K562 (cell line): ENCODE measurements around the gene SLC30A1. TPM values are rescaled to one million over a fixed set of nuclear protein-coding genes. Genes with fewer than 3 reads are reported as not detected.

ENCODE experiments used
- BRCA1 ChIP-seq, 2 experiments: fragments of 450-650 bp in 1 of 2; sonication (generic) in 1 of 2; formaldehyde crosslinking in 1 of 2; IDR thresholded peaks; 2 replicates each; pipeline versions ENCODE4 v1.5.0 to v1.6.1; 2017 to 2020; ENCODE audit warnings: mild to moderate bottlenecking in 1 of 2, missing genetic modification reagents in 1 of 2
- CBX3 ChIP-seq, 2 experiments: IDR thresholded peaks; 1 replicate in 1 of 2; 2 replicates in 1 of 2; pipeline ENCODE4 v1.6.1; 2012; ENCODE audit warnings: inconsistent platforms in 2 of 2, low read length in 2 of 2, borderline replicate concordance in 1 of 2, control low read depth in 1 of 2
- CCNT2 ChIP-seq: IDR thresholded peaks from 2 replicates; pipeline ENCODE4 v1.6.1; 2011; ENCODE audit warnings: borderline replicate concordance, low read depth, mild to moderate bottlenecking, moderate library complexity, mixed read lengths, low read length; ENCODE audit not compliant: insufficient read length; ENCODE audit errors: extremely low read depth
- EP400 ChIP-seq: fragments of 450-650 bp; IDR thresholded peaks from 2 replicates; pipeline ENCODE4 v1.6.1; 2017; ENCODE audit warnings: antibody characterized with exemption, mild to moderate bottlenecking, moderate library complexity
- FOXO4 ChIP-seq: fragments of 450-650 bp; formaldehyde crosslinking; IDR thresholded peaks from 2 replicates; pipeline ENCODE4 v1.4.0; 2020; ENCODE audit warnings: mild to moderate bottlenecking, moderate library complexity
- ILF3 ChIP-seq: fragments of 450-650 bp; IDR thresholded peaks from 2 replicates; pipeline ENCODE4 v1.6.1; 2018; ENCODE audit warnings: antibody characterized with exemption, mild to moderate bottlenecking, moderate library complexity, borderline replicate concordance
- MYNN ChIP-seq, 2 experiments: sonication (generic); formaldehyde crosslinking in 1 of 2; IDR thresholded peaks; 2 replicates each; pipeline versions ENCODE4 v1.5.0 to v1.6.1; 2016 to 2020; ENCODE audit warnings: antibody characterized with exemption in 1 of 2, missing genetic modification reagents in 1 of 2
- PURB ChIP-seq: sonication (generic); formaldehyde crosslinking; IDR thresholded peaks from 2 replicates; pipeline ENCODE4 v1.9.0; 2021; ENCODE audit warnings: low read depth, mild to moderate bottlenecking, missing genetic modification reagents
- RCOR1 ChIP-seq, 2 experiments: IDR thresholded peaks; 2 replicates each; pipeline ENCODE4 v1.6.1; 2012; ENCODE audit warnings: low read depth in 2 of 2, low read length in 2 of 2, borderline replicate concordance in 1 of 2, improper control_type of control experiment in 1 of 2
- RNF219 ChIP-seq: fragments of 250-450 bp; sonication (Bioruptor Pico); IDR thresholded peaks from 2 replicates; pipeline ENCODE4 v1.5.0; 2022; ENCODE audit warnings: mild to moderate bottlenecking
- SNRNP70 ChIP-seq: fragments of 200-400 bp; formaldehyde crosslinking; optimal IDR thresholded peaks from 2 replicates; pipeline ENCODE3; 2017; ENCODE audit warnings: low read depth, low read length
- ZNF253 ChIP-seq: fragments of 250-450 bp; sonication (Bioruptor Pico); conservative IDR thresholded peaks from 2 replicates; pipeline ENCODE4 v1.6.1; 2021; ENCODE audit warnings: mild to moderate bottlenecking
- ZNF407 ChIP-seq: fragments of 450-650 bp; IDR thresholded peaks from 2 replicates; pipeline ENCODE4 v1.6.1; 2016; ENCODE audit warnings: low read depth
- ZSCAN32 ChIP-seq: fragments of 450-650 bp; formaldehyde crosslinking; IDR thresholded peaks from 2 replicates; pipeline ENCODE4 v1.4.0; 2020; ENCODE audit warnings: mild to moderate bottlenecking, moderate library complexity
- polyA plus RNA-seq, 8 experiments: library from polyadenylated mRNA; depleted of rRNA in 4 of 8; stranded (reverse) in 5 of 8; unstranded in 3 of 8; fragments of >200 nt; fragmentation: Nextera tagmentation in 2 of 8; fragmentation: Illumina TruSeq in 1 of 8; extraction: Ambion mirVana in 2 of 8; extraction: Trizol in 1 of 8; gene quantifications; 2 replicates each; pipeline versions ENCODE4 v1.2.1 to v1.2.3, GENCODE V29; 2011 to 2014; ENCODE audit warnings: inconsistent platforms in 1 of 8, missing spikeins in 1 of 8
- total RNA-seq, 7 experiments: library from RNA; depleted of rRNA in 6 of 7; stranded (reverse); fragments of >200 nt in 6 of 7; fragmentation: Illumina TruSeq in 2 of 7; extraction: Trizol in 2 of 7; gene quantifications; 2 replicates each; pipeline versions ENCODE4 v1.2.1 to v1.2.3, GENCODE V29; 2011 to 2021; ENCODE audit warnings: low replicate concordance in 1 of 7

Gene SLC30A1
- total and polyA plus RNA-seq, 9 of the 15 experiments (the other 6 are each of a cell fraction or from before 2014, with no cell fraction given): 4.1 to 14.4 (median 6.6) TPM

- TF ChIP-seq ZNF407 (no peak), PURB (CRISPR knock-in tag) (no peak), CCNT2 (no peak), SNRNP70 (no peak), CBX3 (IDR thresholded peaks at IDR 0.05; ENCODE audit: borderline replicate concordance in 1 of 2, low read length in 2 of 2) (no peak), MYNN (IDR thresholded peaks at IDR 0.05) (no peak), MYNN (CRISPR knock-in tag; IDR thresholded peaks at IDR 0.05) (no peak), RNF219 (CRISPR knock-in tag) (no peak), ILF3 (no peak), EP400 (no peak), BRCA1 (IDR thresholded peaks at IDR 0.05) (no peak), BRCA1 (CRISPR knock-in tag; IDR thresholded peaks at IDR 0.05) (no peak), RCOR1 (IDR thresholded peaks at IDR 0.05; ENCODE audit: borderline replicate concordance in 1 of 2, low read depth in 2 of 2, low read length in 2 of 2) (0 out of 4 replicates have a peak, but pooled peaks of 1 of the 2 experiments have one; percentile 42), ZSCAN32 (no peak), FOXO4 (no peak), ZNF253 (CRISPR knock-in tag) (no peak)
Observed at GRCh38 chr1:211589782-211590721, 11.1 kb upstream of the SLC30A1 start (continued).
